Stimulated activated CD8-positive, alpha-beta memory T cell treated with anti-CD3 and anti-CD28 coated beads, Interleukin-12 subunit alpha, Interleukin-12 subunit beta, amount 100 ng/mL, for 4 hours (primary cell): ENCODE results near the gene C11orf65.
"Not testable (repeated sequence)": the region's sequence is repeated elsewhere in the genome, so short reads cannot be mapped to it uniquely, and the experiment has no call there.

Source experiments
- DNase-seq: peaks from one replicate; pipeline ENCODE4 v3.0.0-alpha.2; 2020; ENCODE audit warnings: low read depth

Gene C11orf65

GRCh38 chr11:108472681-108473080, 5.4 kb upstream of the C11orf65 start:
- DNase-seq: no peak

GRCh38 chr11:108468478-108468864, 1.1 kb upstream of the C11orf65 start:
- DNase-seq: no peak

DNA sequence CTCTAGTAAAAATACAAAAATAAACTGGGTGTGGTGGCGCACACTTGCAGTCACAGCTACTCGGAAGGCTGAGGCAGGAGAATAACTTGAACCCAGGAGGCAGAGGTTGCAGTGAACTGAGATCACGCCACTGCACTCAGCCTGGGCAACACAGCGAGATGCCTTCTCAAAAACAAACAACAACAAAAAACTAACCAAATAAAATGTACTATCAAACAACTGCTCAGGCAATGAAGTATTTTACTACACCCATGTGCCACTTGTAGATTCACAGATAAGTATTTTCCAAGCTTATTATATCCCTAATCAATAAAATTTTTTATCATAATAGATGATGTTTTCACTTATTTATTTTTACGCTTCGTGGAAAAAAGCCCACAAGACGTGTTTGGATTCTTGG, 924 bp downstream of the C11orf65 start:
- DNase-seq: no peak

DNA sequence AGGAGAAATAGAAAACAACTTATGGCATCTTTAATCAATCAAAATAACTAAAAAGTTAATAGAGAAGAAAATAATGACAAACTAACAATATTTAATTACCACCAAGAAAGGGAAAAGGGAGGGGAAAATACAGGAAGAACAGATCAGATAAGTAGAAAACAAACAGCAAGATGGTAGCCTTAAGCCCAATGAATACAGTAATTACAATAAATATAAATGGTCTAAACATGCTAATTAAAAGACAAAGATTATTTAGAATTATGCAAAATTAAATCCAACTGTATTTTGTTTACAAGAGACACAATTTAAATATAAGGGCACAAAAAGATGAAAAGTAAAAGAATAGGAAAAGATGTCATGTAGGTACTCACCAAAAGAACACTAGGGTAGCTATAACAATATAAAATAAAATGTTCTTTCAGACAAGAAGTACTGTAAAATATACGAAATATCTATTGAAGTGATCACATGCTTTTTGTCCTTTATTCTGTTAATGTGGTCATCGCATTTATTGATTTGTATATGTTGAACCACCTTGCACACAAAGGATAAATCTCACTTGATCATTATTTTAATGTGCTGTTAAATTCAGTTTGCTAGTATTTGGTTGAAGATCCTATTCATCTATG, 14.0 kb downstream of the C11orf65 start:
- DNase-seq: no peak

GRCh38 chr11:108441445-108441844, 25.9 kb downstream of the C11orf65 start:
- DNase-seq: not testable (repeated sequence)

DNA sequence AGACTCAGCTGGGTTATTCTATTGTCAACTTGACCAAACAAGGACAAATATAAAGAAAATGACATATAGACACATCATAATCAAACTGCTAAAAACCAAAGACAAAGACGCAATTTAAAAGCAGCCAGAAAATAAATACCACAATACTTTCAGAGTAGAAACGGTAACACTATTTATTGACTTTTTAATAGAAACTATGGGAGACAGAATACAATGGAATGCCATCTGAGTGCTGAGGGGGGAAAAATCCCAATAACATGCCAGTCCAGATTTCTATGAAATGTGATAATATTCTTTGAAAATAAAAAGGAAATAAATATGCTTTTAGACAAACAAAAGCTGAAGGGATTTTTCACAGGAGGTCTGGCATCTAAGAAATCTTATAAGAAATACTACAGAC, 30.7 kb downstream of the C11orf65 start:
- no peak for DNase-seq

GRCh38 chr11:108435066-108435465, 32.3 kb downstream of the C11orf65 start:
- DNase-seq: no peak

DNA sequence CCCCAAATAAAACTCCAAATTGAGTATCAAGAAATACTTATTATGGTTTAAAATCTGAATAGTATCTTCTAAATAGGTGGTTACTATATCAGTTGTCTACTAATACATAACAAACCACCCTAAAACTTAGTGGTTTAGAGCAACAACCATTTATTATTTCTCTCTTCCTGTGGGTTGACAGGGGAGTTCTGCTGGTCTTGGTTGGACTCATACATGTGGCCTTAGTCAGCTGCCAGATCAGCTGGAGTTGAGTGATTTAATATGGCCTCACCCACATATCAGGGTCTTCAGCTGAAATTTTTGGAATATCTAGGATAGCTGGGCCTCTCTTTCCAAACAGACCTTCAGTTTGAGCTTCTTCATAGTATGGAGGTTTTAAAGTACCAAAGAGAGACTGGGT, 34.5 kb downstream of the C11orf65 start:
- no peak for DNase-seq

- no peak for DNase-seq
These were observed 35.3 kb downstream of the C11orf65 start for GRCh38 chr11:108431997-108432396.

- DNase-seq: no peak
These were observed 36.0 kb downstream of the C11orf65 start for GRCh38 chr11:108431370-108431769.

GRCh38 chr11:108417551-108417950, 49.8 kb downstream of the C11orf65 start:
- not testable (repeated sequence) for DNase-seq

DNA sequence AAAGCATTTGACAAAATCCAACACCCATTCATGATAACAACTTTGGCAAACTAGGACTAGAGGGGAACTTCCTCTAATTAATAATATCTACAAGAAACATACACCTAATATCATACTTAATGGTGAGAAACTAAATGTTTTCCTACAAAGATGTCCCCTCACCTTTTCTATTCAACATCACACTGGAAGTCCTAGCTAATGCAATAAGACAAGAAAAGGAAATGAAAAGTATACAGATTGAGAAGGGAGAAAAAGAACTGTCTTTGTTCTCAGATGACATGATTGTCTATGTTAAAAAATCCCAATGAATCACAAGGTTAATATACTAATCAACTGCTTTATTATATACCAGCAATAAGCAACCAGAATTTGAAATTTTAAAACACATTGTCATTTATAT, 52.4 kb downstream of the C11orf65 start:
- no peak for DNase-seq

DNA sequence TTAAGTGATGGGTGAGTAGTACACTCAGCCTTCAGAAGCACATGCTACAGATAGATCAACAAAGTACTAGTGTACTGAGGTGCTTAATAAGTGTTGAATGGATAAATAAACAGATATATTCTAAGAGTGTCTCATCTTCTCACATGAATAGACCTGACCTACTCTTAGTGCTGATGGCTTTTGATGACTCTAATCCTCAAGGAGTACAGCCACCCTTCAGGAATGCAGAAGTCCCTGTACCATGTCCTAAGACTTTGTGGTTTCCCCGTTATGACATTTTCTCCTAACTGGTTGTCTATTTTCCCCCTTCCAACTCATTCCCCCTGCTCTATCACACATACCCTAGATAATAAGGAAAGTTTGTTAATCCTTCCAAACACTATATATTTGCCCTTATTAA, 61.6 kb downstream of the C11orf65 start:
- no peak for DNase-seq

DNA sequence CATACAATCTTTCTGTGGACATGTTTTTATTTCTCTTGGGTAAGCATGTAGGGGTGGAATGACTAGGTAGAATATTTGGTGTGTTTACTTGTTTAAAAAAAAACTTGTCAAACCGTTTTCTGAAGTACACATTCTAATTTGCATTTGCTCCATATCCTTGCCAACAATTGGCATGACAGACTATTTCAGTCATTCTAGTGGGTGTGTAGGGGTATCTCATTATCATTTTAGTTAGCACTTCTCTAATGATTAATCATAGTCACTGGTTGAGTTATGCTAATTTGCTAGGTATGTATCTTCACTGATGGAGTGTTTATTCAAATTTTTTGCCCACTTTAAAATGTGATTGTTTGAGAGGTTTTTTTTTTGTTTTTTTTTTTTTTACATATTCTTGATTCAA, 64.3 kb downstream of the C11orf65 start:
- DNase-seq: no peak

GRCh38 chr11:108402241-108402640, 65.1 kb downstream of the C11orf65 start:
- no peak for DNase-seq

GRCh38 chr11:108398439-108398838, 68.9 kb downstream of the C11orf65 start:
- no peak for DNase-seq

GRCh38 chr11:108396672-108397071, 70.7 kb downstream of the C11orf65 start:
- not testable (repeated sequence) for DNase-seq

DNA sequence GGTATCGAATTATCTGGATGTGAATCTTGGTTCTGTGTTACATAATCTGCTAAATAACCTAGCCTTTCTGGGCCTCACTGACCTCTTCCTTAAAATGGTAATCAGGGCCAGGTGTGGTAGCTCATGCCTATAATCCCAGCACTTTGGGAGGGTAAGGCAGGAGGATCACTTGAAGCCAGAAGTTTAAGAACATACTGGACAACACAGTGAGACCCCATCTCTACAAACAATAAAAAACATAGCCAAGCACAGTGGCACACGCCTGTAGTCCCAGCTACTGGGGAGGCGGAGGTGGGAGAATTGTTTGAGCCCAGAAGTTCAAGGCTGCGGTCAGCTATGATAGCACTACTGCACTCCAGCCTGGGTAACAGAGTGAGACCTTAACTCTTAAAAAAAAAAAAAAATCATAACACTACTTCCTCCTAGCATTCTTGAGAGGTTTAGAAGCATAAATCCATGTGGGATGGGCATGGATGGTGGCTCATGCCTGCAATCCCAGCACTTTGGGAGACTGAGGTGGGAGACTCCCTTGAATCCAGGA, 72.5 kb downstream of the C11orf65 start:
- no peak for DNase-seq

DNA sequence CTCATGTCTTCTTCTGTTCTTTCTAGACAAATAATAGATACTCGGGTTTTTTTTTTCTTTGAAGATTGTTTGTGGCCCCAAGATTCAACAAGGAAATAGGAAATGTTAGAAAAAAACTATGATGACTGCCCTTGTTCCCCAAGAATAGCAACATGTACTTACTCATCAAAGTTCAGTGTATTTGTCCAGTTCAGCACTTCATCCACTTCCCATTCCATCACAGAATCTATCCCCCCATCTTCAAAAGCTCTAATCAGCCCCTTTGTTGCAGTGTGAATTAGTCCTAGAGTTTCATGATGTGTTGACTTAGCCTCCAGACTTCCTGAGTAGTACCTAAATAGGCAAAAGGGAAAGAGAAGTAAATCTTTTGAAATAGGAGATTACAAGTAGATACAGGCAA, 74.3 kb downstream of the C11orf65 start:
- DNase-seq: no peak

- no peak for DNase-seq
These were observed 75.0 kb downstream of the C11orf65 start for GRCh38 chr11:108392353-108392752.

GRCh38 chr11:108388576-108388975, 78.8 kb downstream of the C11orf65 start:
- DNase-seq: no peak

DNA sequence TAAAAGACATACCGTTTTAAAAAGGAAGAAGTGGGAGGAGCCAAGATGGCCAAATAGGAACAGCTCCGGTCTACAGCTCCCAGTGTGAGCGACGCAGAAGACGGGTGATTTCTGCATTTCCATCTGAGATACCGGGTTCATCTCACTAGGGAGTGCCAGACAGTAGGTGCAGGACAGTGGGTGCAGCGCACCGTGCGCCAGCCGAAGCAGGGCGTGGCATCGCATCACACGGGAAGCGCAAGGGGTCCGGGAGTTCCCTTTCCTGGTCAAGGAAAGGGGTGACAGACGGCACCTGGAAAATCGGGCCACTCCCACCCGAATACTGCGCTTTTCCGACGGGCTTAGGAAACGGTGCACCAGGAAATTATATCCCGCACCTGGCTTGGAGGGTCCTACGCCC, 93.8 kb downstream of the C11orf65 start:
- not testable (repeated sequence) for DNase-seq

DNA sequence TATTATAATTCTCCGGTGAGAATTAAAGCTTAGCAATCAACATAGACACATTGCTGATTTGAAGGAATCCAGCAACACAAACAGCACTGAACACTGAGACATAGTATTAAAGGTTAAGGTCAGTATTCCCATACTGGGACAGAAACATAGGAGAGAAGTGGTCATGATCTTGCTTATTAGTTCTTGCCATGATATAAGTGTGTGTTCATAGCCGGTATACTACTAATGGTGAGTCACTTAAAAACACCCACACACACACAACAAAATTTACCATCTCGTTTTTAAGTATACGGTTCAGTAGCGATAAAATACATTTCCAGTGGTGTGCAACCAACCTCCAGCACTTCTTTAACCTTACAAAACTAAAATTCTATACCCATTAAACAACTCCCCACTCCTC, 96.3 kb downstream of the C11orf65 start:
- DNase-seq: no peak

DNA sequence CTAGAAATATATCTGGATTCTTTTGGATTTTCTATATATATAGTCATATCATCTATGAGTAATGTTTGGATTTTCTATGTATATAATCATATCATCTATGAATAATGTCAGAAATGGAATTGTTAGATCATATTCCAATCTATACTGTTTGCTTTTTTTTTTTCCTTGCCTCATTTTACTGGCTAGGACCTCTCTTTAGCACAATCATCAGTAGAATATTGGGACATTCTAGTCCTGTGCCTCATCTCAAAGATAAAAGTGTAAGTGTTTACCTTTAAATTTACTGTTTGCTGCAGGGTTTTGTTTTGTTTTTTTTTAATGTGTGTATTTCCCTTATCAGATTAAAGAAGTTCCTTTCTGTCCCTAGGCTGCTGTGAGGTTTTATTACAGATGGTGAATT, 97.0 kb downstream of the C11orf65 start:
- no peak for DNase-seq
